ENCODE results near the gene STRBP.
A peak's percentile ranks its signal among the peaks of the same experiment; 100 is the strongest.
"Not testable (repeated sequence)": the region's sequence is repeated elsewhere in the genome, so short reads cannot be mapped to it uniquely, and the experiment has no call there.

Gene STRBP

GRCh38 chr9:123268465-123269259, at the start of gene STRBP:
Gene STRBP (minus strand): TSS chr9:123268586. CDS start chr9:123184134, 84,452 bp downstream.
- Mint-ChIP-seq H3K27ac (peak within 1 kb of the TSS; percentile 30), H3K9me3 (no peaks in the 10 kb centered on the region), H3K36me3 (no peaks in the 10 kb centered on the region), H3K4me3 (peak within 1 kb of the TSS; percentile 63), H3K4me1 (peaks cover 21% of the 10 kb centered on the region), H3K27me3 (peaks cover 17% of the 10 kb centered on the region)
- CTCF ChIA-PET, result interaction anchor here (0.7 to 1.1 kb wide), 2 partner anchors 55 to 80 kb away, joined by 3 to 6 read pairs; no protein-coding TSS in a partner anchor
- peak; percentile 92 for DNase-seq

GRCh38 chr9:123316053-123316718, 47.8 kb upstream of the STRBP start:
- H3K27me3 Mint-ChIP-seq, result peaks cover 44% of the 10 kb centered on the region
- H3K27ac Mint-ChIP-seq, result no peak overlapping the region
- DNase-seq, result no peak
- no peaks in the 10 kb centered on the region for H3K9me3 Mint-ChIP-seq
- H3K36me3 Mint-ChIP-seq, result no peaks in the 10 kb centered on the region
- CTCF ChIA-PET, result no interaction called here
- H3K4me1 Mint-ChIP-seq, result peaks cover 18% of the 10 kb centered on the region
- H3K4me3 Mint-ChIP-seq, result no peak overlapping the region

- Mint-ChIP-seq H3K27me3 (peaks cover 44% of the 10 kb centered on the region), H3K4me3 (no peak overlapping the region), H3K9me3 (no peaks in the 10 kb centered on the region), H3K36me3 (no peaks in the 10 kb centered on the region), H3K27ac (no peak overlapping the region), H3K4me1 (peaks cover 14% of the 10 kb centered on the region)
- CTCF ChIA-PET, result no interaction called here
- no peak for DNase-seq
These were observed 47.2 kb upstream of the STRBP start for GRCh38 chr9:123315635-123316034.

GRCh38 chr9:123314617-123315016, 46.2 kb upstream of the STRBP start:
- CTCF ChIA-PET, result no interaction called here
- no peak for DNase-seq
- Mint-ChIP-seq H3K9me3 (no peaks in the 10 kb centered on the region), H3K36me3 (no peaks in the 10 kb centered on the region), H3K27ac (no peak overlapping the region), H3K4me1 (peaks cover 9% of the 10 kb centered on the region), H3K4me3 (no peak overlapping the region), H3K27me3 (peaks cover 44% of the 10 kb centered on the region)

GRCh38 chr9:123312306-123312877, 44.0 kb upstream of the STRBP start:
- CTCF ChIA-PET, result no interaction called here
- no peaks in the 10 kb centered on the region for H3K36me3 Mint-ChIP-seq
- no peak for DNase-seq
- peaks cover 2% of the 10 kb centered on the region for H3K4me1 Mint-ChIP-seq
- no peaks in the 10 kb centered on the region for H3K9me3 Mint-ChIP-seq
- no peak overlapping the region for H3K4me3 Mint-ChIP-seq
- no peak overlapping the region for H3K27ac Mint-ChIP-seq
- peaks cover 33% of the 10 kb centered on the region for H3K27me3 Mint-ChIP-seq

GRCh38 chr9:123311250-123311752, 42.9 kb upstream of the STRBP start:
- no peaks in the 10 kb centered on the region for H3K9me3 Mint-ChIP-seq
- H3K4me3 Mint-ChIP-seq, result no peak overlapping the region
- CTCF ChIA-PET, result no interaction called here
- H3K4me1 Mint-ChIP-seq, result peaks cover 2% of the 10 kb centered on the region
- H3K36me3 Mint-ChIP-seq, result no peaks in the 10 kb centered on the region
- DNase-seq, result no peak
- no peak overlapping the region for H3K27ac Mint-ChIP-seq
- H3K27me3 Mint-ChIP-seq, result peaks cover 36% of the 10 kb centered on the region

- CTCF ChIA-PET, result no interaction called here
- H3K36me3 Mint-ChIP-seq, result no peaks in the 10 kb centered on the region
- H3K9me3 Mint-ChIP-seq, result no peaks in the 10 kb centered on the region
These were observed 42.3 kb upstream of the STRBP start for GRCh38 chr9:123310551-123311249.

GRCh38 chr9:123309611-123310010, 41.2 kb upstream of the STRBP start:
- H3K4me1 Mint-ChIP-seq, result peaks cover 11% of the 10 kb centered on the region
- H3K27ac Mint-ChIP-seq, result no peak overlapping the region
- no peaks in the 10 kb centered on the region for H3K9me3 Mint-ChIP-seq
- no peak overlapping the region for H3K4me3 Mint-ChIP-seq
- H3K27me3 Mint-ChIP-seq, result peaks cover 32% of the 10 kb centered on the region
- H3K36me3 Mint-ChIP-seq, result no peaks in the 10 kb centered on the region
- CTCF ChIA-PET, result no interaction called here
- DNase-seq, result no peak

More at GRCh38 chr9:123310551-123311249, 42.3 kb upstream of the STRBP start:
- no peak for DNase-seq
- Mint-ChIP-seq H3K4me1 (peaks cover 2% of the 10 kb centered on the region), H3K4me3 (no peak overlapping the region), H3K27ac (no peak overlapping the region), H3K27me3 (peaks cover 33% of the 10 kb centered on the region)

- CTCF ChIA-PET, result no interaction called here
- Mint-ChIP-seq H3K36me3 (no peaks in the 10 kb centered on the region), H3K4me1 (peaks cover 38% of the 10 kb centered on the region), H3K9me3 (no peaks in the 10 kb centered on the region), H3K27me3 (peaks cover 8% of the 10 kb centered on the region), H3K4me3 (no peak overlapping the region), H3K27ac (no peak overlapping the region)
- DNase-seq, result no peak
These were observed 37.5 kb upstream of the STRBP start for GRCh38 chr9:123305879-123306278.

GRCh38 chr9:123304340-123304691, 35.9 kb upstream of the STRBP start:
- CTCF ChIA-PET, result interaction anchor here (1.2 kb wide), 1 partner anchor 13 kb away, joined by 4 read pairs; no protein-coding TSS in a partner anchor
- H3K9me3 Mint-ChIP-seq, result no peaks in the 10 kb centered on the region
- peaks cover 8% of the 10 kb centered on the region for H3K27me3 Mint-ChIP-seq
- H3K4me3 Mint-ChIP-seq, result no peak overlapping the region
- H3K36me3 Mint-ChIP-seq, result no peaks in the 10 kb centered on the region
- H3K27ac Mint-ChIP-seq, result no peak overlapping the region
- no peak for DNase-seq
- H3K4me1 Mint-ChIP-seq, result peaks cover 38% of the 10 kb centered on the region

- H3K9me3 Mint-ChIP-seq, result no peaks in the 10 kb centered on the region
These were observed 34.2 kb upstream of the STRBP start for GRCh38 chr9:123302348-123303214.

GRCh38 chr9:123301936-123302335, 33.5 kb upstream of the STRBP start:
- H3K27me3 Mint-ChIP-seq, H3K4me3 Mint-ChIP-seq, H3K9me3 Mint-ChIP-seq, DNase-seq, H3K36me3 Mint-ChIP-seq, H3K27ac Mint-ChIP-seq: not testable (repeated sequence)
- H3K4me1 Mint-ChIP-seq, result peaks cover 38% of the 10 kb centered on the region
- CTCF ChIA-PET, result interaction anchor here (0.9 to 1.4 kb wide), 3 partner anchors 38 to 218 kb away, joined by 3 read pairs; no protein-coding TSS in a partner anchor

More at GRCh38 chr9:123302348-123303214, 34.2 kb upstream of the STRBP start:
- peaks cover 8% of the 10 kb centered on the region for H3K27me3 Mint-ChIP-seq
- H3K4me1 Mint-ChIP-seq, result peaks cover 38% of the 10 kb centered on the region
- no peak overlapping the region for H3K4me3 Mint-ChIP-seq
- no peaks in the 10 kb centered on the region for H3K36me3 Mint-ChIP-seq
- peak overlapping the region; percentile 76 for H3K27ac Mint-ChIP-seq
- CTCF ChIA-PET, result interaction anchor here (1.2 to 1.4 kb wide), 2 partner anchors 37 to 48 kb away, joined by 3 read pairs; no protein-coding TSS in a partner anchor
- peak; percentile 36 for DNase-seq

GRCh38 chr9:123300554-123300953, 32.2 kb upstream of the STRBP start:
- Mint-ChIP-seq H3K27ac (no peak overlapping the region), H3K9me3 (no peaks in the 10 kb centered on the region), H3K4me1 (peaks cover 38% of the 10 kb centered on the region), H3K27me3 (no peaks in the 10 kb centered on the region), H3K36me3 (no peaks in the 10 kb centered on the region), H3K4me3 (no peak overlapping the region)
- no peak for DNase-seq
- CTCF ChIA-PET, result no interaction called here

All from activated naive CD4-positive, alpha-beta T cell treated with anti-CD3 and anti-CD28 coated beads, Interleukin-2, amount 10 ng/mL, durations not matched to agents 7 days and 5 days (primary cell).